Type B pancreatic cell (in vitro differentiated cells): ENCODE data around the gene CLEC2D. TPM values are rescaled to one million over a fixed set of nuclear protein-coding genes. Genes with fewer than 3 reads are reported as not detected.

Experiments used
- DNase-seq: peaks from one replicate; pipeline ENCODE4 v3.0.0; 2021; ENCODE audit warnings: mixed read lengths; ENCODE audit not compliant: unreplicated experiment; ENCODE audit errors: extremely low spot score
- H3K27ac Mint-ChIP-seq: 2 replicates; pipeline ENCODE4 v1.8.0; 2021; ENCODE audit warnings: mild to moderate bottlenecking, mixed read lengths
- H3K27me3 Mint-ChIP-seq: 2 replicates; pipeline ENCODE4 v1.8.0; 2021; ENCODE audit warnings: mixed read lengths
- H3K36me3 Mint-ChIP-seq: 2 replicates; pipeline ENCODE4 v1.8.0; 2021; ENCODE audit warnings: mixed read lengths
- H3K4me1 Mint-ChIP-seq: one replicate; pipeline ENCODE4 v1.8.0; 2021; ENCODE audit warnings: mixed read lengths; ENCODE audit not compliant: unreplicated experiment
- H3K4me3 Mint-ChIP-seq: 2 replicates; pipeline ENCODE4 v1.8.0; 2021; ENCODE audit warnings: mild to moderate bottlenecking, mixed read lengths
- H3K9me3 Mint-ChIP-seq: 2 replicates; pipeline ENCODE4 v1.8.0; 2021; ENCODE audit warnings: mixed read lengths
- total RNA-seq: library from RNA; stranded (reverse); gene quantifications from 2 replicates; pipeline ENCODE4 v1.2.1, GENCODE V29; 2021; ENCODE audit warnings: low replicate concordance
- TF ChIP-seq, protein P1 (sequence below): fragments of 200-600 bp; sonication (generic); conservative IDR thresholded peaks from 2 replicates; pipeline ENCODE4 v1.5.0; 2021; ENCODE audit warnings: antibody characterized with exemption, mild to moderate bottlenecking

The CLEC2D gene
- total RNA-seq, 1 donor from 2014 or later = 10.3 TPM

GRCh38 chr12:9725213-9725870 is 55.8 kb downstream of the CLEC2D start:
- no peak overlapping the region for H3K4me3 Mint-ChIP-seq
- H3K27ac Mint-ChIP-seq = no peak overlapping the region
- no peaks in the 10 kb centered on the region for H3K9me3 Mint-ChIP-seq
- no peak for DNase-seq
- no peaks in the 10 kb centered on the region for H3K4me1 Mint-ChIP-seq
- H3K36me3 Mint-ChIP-seq = no peaks in the 10 kb centered on the region
- H3K27me3 Mint-ChIP-seq = peaks cover 3% of the 10 kb centered on the region
- TF ChIP-seq, protein P1, sequence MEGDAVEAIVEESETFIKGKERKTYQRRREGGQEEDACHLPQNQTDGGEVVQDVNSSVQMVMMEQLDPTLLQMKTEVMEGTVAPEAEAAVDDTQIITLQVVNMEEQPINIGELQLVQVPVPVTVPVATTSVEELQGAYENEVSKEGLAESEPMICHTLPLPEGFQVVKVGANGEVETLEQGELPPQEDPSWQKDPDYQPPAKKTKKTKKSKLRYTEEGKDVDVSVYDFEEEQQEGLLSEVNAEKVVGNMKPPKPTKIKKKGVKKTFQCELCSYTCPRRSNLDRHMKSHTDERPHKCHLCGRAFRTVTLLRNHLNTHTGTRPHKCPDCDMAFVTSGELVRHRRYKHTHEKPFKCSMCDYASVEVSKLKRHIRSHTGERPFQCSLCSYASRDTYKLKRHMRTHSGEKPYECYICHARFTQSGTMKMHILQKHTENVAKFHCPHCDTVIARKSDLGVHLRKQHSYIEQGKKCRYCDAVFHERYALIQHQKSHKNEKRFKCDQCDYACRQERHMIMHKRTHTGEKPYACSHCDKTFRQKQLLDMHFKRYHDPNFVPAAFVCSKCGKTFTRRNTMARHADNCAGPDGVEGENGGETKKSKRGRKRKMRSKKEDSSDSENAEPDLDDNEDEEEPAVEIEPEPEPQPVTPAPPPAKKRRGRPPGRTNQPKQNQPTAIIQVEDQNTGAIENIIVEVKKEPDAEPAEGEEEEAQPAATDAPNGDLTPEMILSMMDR = no peak

GRCh38 chr12:9727813-9728212 is 58.3 kb downstream of the CLEC2D start:
- TF ChIP-seq, protein P1 = no peak
- H3K36me3 Mint-ChIP-seq = no peaks in the 10 kb centered on the region
- H3K27me3 Mint-ChIP-seq = no peaks in the 10 kb centered on the region
- H3K9me3 Mint-ChIP-seq = no peaks in the 10 kb centered on the region
- DNase-seq = no peak
- H3K4me3 Mint-ChIP-seq = no peak overlapping the region
- H3K4me1 Mint-ChIP-seq = no peaks in the 10 kb centered on the region
- no peak overlapping the region for H3K27ac Mint-ChIP-seq

- Mint-ChIP-seq H3K9me3 (no peaks in the 10 kb centered on the region), H3K4me3 (no peak overlapping the region), H3K4me1 (no peaks in the 10 kb centered on the region), H3K36me3 (no peaks in the 10 kb centered on the region), H3K27me3 (no peaks in the 10 kb centered on the region), H3K27ac (no peak overlapping the region)
- TF ChIP-seq, protein P1 = no peak
- no peak for DNase-seq
Measured at GRCh38 chr12:9729082-9729481, 59.6 kb downstream of the CLEC2D start.

DNA sequence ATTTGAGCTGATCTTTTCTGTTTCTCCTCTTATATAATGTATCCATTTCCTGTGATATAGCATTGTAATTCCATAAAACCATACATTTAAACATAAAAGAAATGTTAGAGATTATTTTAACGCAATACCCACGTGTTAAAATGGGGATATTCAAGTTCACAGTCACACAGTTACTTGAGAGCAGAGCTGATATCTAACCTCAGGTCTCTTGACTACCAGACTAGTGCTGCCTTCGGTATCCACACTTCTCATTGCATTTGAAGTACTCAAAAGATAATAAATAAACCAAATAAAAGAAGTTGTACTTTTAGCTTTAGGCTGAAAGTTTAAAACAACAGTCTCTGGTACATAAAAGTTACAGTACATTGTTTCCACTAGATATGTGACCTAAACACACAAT is 60.5 kb downstream of the CLEC2D start:
- no peak overlapping the region for H3K4me3 Mint-ChIP-seq
- TF ChIP-seq, protein P1 = no peak
- H3K36me3 Mint-ChIP-seq = no peaks in the 10 kb centered on the region
- H3K9me3 Mint-ChIP-seq = no peaks in the 10 kb centered on the region
- DNase-seq = no peak
- no peaks in the 10 kb centered on the region for H3K27me3 Mint-ChIP-seq
- no peak overlapping the region for H3K27ac Mint-ChIP-seq
- H3K4me1 Mint-ChIP-seq = no peaks in the 10 kb centered on the region

- Mint-ChIP-seq H3K4me3 (no peak overlapping the region), H3K27ac (no peak overlapping the region), H3K36me3 (no peaks in the 10 kb centered on the region), H3K27me3 (no peaks in the 10 kb centered on the region), H3K4me1 (no peaks in the 10 kb centered on the region), H3K9me3 (no peaks in the 10 kb centered on the region)
- TF ChIP-seq, protein P1 = no peak
- DNase-seq = no peak
Measured at GRCh38 chr12:9730591-9730990, 61.1 kb downstream of the CLEC2D start.

GRCh38 chr12:9731393-9731792 is 61.9 kb downstream of the CLEC2D start:
- no peaks in the 10 kb centered on the region for H3K9me3 Mint-ChIP-seq
- no peak overlapping the region for H3K4me3 Mint-ChIP-seq
- H3K4me1 Mint-ChIP-seq = no peaks in the 10 kb centered on the region
- no peak for DNase-seq
- H3K27me3 Mint-ChIP-seq = no peaks in the 10 kb centered on the region
- TF ChIP-seq, protein P1 = no peak
- no peaks in the 10 kb centered on the region for H3K36me3 Mint-ChIP-seq
- H3K27ac Mint-ChIP-seq = no peak overlapping the region
